ENCODE measurements around the gene DHX57.

Gene DHX57, protein sequence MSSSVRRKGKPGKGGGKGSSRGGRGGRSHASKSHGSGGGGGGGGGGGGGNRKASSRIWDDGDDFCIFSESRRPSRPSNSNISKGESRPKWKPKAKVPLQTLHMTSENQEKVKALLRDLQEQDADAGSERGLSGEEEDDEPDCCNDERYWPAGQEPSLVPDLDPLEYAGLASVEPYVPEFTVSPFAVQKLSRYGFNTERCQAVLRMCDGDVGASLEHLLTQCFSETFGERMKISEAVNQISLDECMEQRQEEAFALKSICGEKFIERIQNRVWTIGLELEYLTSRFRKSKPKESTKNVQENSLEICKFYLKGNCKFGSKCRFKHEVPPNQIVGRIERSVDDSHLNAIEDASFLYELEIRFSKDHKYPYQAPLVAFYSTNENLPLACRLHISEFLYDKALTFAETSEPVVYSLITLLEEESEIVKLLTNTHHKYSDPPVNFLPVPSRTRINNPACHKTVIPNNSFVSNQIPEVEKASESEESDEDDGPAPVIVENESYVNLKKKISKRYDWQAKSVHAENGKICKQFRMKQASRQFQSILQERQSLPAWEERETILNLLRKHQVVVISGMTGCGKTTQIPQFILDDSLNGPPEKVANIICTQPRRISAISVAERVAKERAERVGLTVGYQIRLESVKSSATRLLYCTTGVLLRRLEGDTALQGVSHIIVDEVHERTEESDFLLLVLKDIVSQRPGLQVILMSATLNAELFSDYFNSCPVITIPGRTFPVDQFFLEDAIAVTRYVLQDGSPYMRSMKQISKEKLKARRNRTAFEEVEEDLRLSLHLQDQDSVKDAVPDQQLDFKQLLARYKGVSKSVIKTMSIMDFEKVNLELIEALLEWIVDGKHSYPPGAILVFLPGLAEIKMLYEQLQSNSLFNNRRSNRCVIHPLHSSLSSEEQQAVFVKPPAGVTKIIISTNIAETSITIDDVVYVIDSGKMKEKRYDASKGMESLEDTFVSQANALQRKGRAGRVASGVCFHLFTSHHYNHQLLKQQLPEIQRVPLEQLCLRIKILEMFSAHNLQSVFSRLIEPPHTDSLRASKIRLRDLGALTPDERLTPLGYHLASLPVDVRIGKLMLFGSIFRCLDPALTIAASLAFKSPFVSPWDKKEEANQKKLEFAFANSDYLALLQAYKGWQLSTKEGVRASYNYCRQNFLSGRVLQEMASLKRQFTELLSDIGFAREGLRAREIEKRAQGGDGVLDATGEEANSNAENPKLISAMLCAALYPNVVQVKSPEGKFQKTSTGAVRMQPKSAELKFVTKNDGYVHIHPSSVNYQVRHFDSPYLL (N-terminal part only)

DNA sequence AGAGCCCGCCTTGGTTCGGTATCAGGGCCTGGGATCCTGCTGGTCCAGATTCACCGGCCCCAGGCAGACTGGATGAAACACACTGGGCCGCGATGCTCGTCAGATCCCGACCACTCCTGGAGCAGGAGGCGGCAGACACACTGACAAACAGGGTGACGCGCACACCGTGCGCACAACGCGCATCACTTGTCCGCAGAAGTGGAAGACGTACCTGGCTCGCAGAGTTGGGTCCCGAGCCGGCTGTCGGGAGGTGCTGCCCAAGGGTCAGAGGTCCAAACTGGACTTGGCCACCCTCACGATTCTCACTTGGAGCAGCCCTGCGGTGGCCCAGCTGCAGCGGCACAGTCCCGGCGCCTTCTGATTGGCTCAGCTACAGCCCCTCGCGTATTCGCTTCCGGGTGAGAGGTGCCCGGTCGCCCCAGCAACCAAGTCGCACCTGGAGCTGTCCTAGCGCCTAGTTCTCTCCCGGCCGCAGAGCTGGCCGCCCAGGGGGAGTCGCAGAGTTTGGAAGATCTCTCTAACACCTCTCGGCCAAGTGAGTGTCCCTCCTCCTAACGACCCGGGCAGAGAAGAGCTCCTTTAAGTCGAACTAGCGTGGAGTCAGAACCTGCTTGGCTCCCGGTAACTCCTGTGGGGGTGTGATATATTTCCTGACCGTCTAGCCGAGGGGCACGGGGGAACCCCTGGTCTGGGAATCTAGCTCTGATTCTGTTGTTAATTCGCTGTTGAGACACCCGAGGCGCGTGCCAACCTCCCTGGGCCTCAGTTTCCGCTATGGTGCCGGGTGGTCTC is at the start of gene DHX57, which contains the start of gene MORN2:
Gene DHX57, minus strand, starts transcription at position 359 of the 792 bp plus-strand sequence. CDS start 7,529 bp downstream, outside the sequence.
Gene MORN2, plus strand, starts transcription at position 401 of the 792 bp plus-strand sequence.
- DNase-seq: peak; percentile 79

DNA sequence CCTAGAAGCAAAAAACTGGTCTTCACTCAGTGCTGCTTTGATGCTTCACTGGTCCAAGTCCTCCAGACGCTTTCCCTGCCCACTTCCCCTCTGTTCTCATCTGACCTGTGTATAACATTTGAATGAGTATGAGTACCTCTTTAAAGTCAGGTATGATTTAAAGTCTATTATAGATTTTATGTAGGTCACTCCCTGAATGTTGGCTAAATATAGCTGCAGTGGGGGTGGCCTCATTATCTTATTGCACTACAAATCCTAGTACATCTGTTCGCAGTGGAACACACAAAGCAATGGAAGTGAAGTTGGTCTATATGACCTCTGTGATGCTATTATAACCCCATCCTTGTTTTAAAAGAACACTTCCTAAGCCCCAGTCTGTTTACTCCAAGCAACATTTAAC is 47.2 kb upstream of the DHX57 start:
- DNase-seq: no peak

DNA sequence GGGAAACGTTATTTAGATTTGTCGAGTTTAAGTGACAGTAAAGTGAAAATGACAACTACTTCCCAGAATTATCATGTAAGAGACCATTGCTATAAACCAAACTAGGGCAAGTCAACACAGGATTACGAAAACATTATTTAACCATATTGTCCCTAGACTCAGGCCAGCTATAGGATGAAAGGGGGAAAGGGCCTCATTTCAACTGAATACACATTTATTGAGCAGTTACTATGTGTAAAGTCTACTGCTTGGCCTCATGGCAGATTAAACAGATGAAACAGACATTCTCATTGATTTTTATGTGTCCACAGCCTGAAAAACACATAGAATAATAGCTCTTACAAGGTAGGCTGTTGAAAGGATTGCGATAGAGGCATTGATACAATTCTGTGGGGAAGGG is 46.7 kb upstream of the DHX57 start:
- no peak for DNase-seq

DNA sequence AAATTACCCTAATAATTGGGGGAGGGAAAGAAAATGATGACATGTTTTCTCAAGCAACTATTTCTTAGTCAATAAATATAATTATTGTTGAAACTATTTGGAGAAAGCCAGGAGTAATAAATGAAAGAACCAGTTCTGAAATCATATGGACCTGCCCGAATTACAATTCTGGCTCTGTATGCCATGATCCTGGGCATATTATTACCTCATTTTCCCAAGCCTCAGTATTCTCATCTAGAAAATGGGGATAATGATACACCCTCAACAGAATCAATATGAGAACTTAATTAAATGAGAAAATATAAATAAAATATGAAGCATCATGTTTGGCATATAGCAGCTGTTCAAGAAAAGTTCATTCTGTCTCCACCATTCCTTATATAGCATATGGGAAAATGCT is 36.9 kb upstream of the DHX57 start:
- no peak for DNase-seq

DNA sequence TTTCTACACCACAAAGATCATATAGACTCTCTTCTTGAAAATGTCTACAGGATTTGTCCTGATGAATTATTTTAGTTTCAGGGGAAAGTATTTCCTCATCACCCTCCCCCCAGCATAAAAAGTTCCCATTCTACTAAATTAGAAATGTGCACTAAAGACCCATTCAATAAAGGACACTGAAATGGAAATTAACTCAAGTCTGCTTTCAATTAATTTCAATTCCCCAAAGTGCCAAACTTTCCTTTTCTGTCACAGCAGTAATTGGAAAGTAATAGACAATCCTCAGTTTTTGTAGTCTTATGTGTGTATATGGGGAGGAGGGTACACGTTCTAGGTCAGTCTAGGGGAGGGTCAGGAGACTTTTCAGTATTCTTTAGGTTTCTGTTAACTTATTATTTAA is 35.5 kb upstream of the DHX57 start:
- DNase-seq: no peak

DNA sequence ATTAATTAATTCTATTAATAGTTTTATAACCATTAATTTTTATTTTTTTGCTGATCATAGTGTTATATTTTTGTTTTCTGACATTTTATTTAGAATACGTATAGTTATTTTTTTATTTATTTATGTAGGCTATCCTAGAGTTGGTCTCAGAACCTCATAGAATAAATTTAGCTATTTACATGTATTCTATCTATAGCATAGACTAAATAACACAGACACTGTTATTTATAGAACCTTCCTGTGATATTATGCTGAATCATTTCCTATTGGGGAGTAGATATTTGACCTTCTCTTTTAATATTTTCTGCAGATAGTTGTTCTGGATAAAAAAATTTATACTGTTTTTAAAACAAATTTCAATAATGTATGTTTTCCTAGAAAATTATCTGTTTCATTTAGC is 34.1 kb upstream of the DHX57 start:
- DNase-seq: no peak

DNA sequence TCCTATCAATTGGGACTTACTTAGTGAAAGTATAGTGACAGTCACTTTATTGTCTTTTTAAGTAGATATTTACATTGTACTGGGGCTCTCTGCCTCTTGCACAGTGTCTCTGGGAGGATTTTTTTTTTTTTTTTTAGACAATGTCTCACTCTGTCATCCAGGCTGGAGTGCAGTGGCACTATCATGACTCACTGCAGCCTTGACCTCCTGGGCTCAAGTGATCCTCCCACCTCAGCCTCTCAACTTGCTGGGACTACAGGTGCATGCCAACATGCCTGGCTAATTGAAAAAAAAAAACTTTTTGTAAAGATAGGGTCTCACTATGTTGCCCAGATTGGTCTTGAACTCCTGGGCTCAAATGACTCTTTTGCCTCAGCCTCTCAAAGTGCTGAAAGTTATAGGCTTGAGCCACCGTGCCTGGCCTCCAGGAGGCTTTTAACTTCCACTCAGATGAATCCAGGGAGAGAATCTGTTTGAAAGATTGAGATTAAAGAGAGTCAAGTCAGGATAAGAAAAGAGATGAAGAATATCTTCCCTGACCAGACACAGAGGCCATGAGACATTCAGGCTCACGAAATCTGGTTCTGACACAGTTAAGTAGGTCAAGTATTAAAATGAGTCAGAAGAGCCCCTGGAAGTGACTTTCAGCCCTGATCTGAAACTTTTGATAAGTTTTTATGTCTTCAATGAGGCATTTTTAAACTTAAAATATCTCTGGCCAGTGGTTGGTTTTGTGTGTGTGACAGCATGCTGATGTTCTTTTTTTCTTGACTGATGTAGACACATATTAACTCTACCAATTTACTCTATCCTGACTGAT is 32.2 kb upstream of the DHX57 start:
- DNase-seq: no peak

DNA sequence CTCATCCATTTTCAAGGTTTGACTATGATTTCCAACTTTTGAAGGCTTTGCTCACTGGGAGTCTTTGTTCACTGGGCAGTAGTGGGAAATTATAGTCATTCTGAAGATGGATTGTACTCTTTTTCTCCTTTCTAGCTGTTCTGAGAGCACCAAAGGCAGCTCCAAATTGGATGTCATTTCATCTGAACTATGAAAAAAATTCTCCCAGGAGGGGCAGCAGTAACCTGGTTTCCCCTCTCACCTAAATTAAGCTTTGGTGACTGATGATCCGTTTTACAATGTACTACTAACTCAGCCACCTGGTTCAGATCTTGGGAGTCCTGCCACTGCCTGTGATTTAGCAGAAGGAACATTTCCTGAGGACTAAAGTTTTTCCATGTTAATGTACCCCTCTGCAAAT is 31.5 kb upstream of the DHX57 start:
- no peak for DNase-seq

DNA sequence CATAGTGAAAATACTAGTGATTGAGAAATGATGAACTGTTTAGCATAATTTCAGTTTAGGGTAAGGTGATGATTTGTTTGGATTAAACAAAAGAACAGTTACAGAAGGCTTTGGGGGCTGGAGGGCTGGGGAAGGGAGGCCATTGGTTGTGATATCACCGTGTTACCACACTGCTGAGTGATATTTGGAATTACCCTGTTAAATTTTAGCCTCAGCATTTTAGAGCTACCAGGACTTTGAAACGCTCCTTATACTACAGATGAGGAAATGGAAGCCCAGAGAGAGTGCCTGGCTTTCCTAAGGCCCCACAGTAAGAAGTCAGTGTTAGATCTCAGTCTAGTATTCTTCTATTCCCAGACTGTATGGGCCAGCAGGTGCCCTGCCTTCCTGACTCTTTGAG is 29.5 kb upstream of the DHX57 start:
- no peak for DNase-seq

DNA sequence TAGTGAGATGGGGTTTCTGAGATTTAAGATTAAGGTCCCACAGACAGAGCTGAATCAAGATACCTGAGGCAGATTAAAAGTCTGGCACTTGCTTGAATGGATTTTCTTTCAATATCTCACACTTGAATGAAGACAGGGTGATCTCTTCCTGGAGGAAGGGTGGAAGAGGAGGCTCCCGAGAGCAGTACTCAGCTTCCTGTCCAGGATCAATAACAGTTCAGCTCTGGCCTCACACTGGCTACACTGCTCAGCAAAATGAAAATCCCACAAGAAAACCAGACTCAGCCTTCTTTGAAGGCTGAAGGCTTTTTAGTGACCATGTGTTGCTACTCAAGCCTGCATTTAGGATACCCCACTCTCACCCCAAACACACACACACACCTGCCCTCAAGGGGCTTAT is 25.0 kb upstream of the DHX57 start:
- DNase-seq: no peak

DNA sequence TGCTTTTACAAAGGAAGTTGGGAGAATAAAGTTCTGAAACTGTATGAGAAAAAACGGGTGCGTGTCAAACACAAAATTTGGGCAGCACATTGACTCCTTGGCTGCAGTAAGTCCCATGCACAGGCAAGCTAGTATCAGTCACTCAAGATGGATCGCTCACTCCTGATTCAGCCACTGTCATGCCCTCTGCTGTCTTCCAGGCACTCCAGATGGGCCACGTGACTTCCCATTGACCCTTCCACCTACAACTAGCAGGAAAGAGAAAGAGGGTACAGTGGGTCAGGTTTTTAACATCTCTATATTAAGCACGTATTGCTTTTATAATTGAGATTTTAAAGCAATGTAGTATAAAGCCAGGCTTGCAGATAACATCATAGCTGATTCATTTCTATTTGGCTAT is 22.5 kb upstream of the DHX57 start:
- no peak for DNase-seq

DNA sequence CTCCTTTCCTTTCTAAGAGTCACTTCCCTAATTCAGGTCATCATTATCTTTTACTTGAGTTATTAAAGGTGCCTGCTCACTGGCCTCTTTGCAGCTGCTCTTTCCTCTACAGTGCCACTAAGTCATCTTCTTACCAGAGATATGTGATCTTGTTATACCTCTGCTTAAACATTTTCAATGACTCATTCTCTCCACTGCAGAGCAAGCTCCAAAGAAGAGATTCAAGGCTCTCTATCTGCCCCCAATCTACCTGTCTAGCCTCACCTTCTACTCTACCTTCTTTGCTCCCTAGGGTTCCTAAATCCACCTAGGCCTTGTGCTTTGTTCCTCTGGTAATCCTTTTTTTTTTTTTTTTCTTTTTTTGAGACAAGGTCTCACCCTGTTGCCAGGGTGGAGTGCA is 17.1 kb upstream of the DHX57 start:
- no peak for DNase-seq

DNA sequence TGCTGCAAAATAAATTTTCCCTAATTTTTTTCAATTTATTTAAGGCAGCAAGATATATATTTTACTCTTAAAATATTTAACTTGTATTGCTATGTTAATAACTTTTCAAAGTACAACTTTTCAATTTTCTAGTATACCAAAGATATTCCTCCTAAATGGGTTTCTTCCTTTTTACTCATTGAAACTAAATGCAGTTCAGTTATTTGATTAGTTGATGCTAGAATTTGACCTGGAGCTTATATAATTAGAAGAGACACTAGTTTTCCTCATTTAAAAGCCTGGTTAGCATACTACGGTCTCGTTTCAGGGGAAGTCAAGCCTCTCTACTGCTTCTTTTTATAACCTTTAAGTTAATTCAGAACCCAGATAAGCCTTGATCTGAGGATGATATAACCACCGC is 13.8 kb upstream of the DHX57 start, which contains the start of gene ARHGEF33:
Gene ARHGEF33, plus strand, starts transcription at position 301 of the 400 bp plus-strand sequence. CDS start 29,573 bp downstream, outside the sequence.
- no peak for DNase-seq

DNA sequence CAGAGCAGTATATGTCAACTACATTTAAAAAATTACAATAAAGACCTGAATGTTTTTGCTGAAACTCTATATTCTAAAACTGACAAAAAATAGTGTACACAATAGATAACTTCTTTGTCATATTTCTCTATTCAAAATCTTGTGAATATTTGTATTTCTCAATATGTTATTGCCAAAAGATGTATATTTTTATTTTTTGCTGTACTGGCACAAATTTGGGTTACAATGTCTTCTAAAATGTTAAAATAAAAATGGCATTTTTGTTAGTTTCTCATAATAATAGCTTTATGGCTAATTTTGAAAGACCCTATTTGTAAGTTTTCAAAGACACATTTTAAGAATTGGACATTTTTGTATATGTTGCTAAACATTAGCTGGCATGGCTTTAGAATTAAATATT is 13.3 kb upstream of the DHX57 start:
- no peak for DNase-seq

DNA sequence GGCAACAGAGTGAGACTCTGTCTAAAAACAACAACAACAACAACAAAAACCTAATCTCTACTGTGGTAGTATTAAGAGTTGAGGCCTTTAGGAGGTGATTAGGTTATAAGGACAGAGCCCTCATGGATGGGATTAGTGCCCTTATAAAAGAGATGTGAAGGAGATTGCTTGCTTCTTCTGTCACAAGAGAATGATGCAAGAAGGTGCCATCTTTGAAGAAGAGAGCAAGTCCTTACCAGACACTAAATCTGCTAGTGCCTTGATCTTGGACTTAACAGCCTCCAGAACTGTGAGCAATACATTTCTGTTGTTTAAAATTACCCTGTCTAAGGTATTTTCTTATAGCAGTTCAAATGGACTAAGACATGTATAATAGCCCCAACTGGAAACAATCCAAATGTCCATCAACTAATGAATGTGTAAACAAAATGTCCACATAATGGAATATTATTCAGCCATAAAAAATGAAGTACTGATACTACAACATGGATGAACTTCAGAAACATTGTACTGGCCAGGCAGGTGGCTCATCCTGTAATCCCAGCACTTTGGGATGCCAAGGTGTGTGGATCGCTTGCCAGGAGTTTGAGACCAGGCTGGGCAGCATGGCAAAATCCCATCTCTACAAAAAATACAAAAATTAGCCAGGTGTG is 12.3 kb upstream of the DHX57 start:
- no peak for DNase-seq

DNA sequence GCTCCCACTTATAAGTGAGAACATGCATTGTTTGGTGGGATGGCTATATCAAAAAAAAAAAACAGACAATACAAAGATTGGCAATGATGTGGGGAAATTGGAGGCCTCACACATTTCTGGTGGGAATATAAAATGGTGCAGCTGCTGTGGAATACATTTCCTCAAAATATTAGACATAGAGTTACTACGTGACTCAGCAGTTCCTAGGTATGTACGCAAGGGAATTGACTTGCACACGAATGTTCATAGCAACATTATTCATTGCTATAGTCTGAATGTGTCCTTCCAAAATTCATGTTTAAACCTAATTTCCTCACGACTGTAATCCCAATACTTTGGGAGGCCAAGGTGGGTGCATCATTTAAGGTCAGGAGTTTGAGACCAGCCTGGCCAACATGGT is 11.6 kb upstream of the DHX57 start:
- DNase-seq: no peak

DNA sequence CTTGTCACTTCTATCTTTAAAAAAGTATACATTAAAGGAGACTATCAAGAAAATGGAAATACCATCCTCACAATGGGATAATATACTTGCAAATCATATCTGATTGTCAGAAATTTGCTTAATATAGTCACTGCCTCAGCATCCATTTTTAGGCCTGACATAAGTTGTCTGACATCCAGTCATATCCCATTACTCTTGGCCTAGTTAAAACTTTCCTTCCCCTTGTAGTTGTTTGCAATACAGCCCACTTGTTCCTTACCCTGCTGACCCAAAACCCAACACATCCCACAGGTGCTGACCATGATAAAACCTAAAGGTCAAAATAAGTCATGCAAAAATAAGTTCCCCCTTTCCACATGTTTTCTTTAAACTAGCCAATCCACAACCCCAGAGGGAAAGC is 10.3 kb upstream of the DHX57 start:
- DNase-seq: no peak

DNA sequence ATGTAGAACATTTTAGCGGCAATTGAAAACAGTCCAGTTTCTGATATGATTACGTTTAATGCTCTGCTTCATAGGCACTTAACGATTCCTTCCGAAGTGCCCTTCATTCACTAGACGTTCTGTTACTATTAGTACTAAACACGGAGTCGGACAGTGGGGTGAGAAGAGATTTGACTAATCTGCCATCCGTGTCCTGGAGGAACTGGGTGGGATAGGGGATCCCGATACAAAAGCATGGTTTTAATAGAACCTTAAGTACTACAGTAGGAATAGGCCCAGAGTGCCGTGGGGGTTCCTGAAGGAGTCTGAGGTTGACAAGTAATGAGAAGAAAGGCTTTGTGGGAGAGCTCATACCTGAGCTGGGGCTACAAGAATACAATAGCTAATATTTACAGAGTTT is 673 bp upstream of the DHX57 start:
- no peak for DNase-seq

DNA sequence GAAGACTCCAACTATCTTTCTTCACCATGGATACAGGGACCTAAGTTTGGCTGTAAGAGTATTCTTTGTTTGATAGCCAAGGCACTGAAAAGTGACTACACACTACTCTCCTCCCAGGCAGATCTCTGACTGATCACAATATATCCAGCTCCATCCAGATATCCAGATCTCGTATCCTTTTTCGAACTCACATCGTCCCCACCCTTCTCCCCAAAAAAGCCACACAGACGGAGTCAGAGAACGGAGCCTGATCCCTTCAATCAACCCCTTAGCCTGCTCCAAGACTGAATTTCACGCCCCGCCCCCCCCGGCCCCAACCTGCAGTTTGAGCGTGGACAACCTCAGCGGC is 533 bp downstream of the DHX57 start:
- DNase-seq: no peak

DNA sequence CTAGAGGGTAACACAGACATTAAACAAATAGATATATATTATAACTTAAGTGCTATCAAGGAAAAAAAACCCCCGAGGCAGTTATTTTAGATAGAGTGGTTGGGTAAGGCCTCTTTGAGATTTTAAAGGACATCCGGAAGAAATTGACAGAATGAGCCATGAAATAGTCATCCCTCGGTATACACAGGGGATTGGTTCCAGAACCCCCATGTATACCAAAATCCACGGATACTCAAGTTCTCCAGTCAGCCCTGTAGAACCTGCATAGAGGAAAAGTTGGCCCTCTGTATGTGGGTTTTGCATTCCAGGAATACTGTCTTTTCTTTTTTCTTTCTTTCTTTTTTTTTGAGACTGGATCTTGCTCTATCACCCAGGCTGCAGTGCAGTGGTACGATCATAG is 2.0 kb downstream of the DHX57 start:
- no peak for DNase-seq

DNA sequence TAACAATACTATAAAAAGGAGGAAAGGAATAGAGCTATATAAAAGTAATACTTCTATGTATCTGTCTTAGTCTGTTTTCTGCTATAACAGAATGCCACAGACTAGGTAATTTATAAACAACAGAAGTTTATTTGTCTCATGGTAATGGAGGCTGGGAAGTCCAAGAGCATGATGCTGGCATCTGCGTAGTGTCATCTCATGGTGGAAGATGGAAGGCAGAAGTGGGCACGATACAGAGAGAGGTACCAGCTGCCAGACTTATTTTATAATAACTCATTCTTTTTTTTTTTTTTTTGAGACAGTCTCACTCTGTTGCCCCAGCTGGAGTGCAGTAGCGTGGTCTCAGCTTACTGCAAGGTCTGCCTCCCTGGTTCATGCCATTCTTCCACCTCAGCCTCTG is 4.3 kb downstream of the DHX57 start:
- DNase-seq: no peak

Data from inflammatory macrophage treated with lipopolysaccharide for 4 hours (primary cell).